ENCODE data around the gene TIMMDC1. TPM values are rescaled to one million over a fixed set of nuclear protein-coding genes. Genes with fewer than 3 reads are reported as not detected.

The TIMMDC1 gene
- total and polyA plus RNA-seq, 2 of the 4 experiments (the other 2 are of a cell fraction), result 52.5 to 56.6 TPM

DNA sequence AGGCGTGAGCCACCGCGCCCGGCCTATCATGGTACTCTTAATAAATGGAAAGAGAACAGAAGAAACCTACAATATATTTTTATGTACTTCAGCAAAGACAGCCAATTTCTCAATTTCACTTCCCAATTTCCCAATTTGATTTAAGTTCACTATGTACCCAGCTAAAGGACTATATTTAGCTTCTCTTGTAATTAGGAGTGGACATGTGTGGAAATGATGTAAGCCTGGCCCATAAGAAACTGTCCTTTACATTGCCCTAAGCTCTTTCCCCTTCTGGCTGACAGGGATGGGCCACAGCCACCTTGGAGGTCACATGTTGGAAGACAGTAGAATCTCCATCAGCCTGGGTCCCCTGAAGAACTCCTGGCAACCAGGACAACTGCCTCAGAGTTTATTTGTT is 41.1 kb upstream of the TIMMDC1 start:
- no TSS peak for BruUV-seq (replicated peaks)

More for the DNA sequence above, 41.1 kb upstream of the TIMMDC1 start:
- in situ Hi-C loops (cut with MboI; ENCODE audit: low sequenced_read_pairs) (no loop called here), intact Hi-C loops (cut with micrococcal nuclease) (no loop called here), dilution Hi-C loops (cut with HindIII; ENCODE audit: low sequenced_read_pairs, unreplicated experiment) (no loop called here)
- H3K27ac ChIP-seq (ENCODE audit: insufficient read depth, low read length), result no peak overlapping the region
- no peak overlapping the region for H2BK15ac ChIP-seq (ENCODE audit: low read depth, low read length)
- POLR2A ChIA-PET (ENCODE audit: unreplicated experiment), result no interaction called here
- H3K18ac ChIP-seq (ENCODE audit: low read depth, low read length), result no peak overlapping the region
- WGBS, 2 experiments (ENCODE audit: extremely low coverage in 2 of 2, insufficient read length in 1 of 2), result no CpG with 5 or more reads among the region's 4 CpGs
- no peak for DNase-seq
- no peaks in the 10 kb centered on the region for H3K27me3 ChIP-seq (ENCODE audit: control insufficient read depth, insufficient read depth, low read length)
- no peak overlapping the region for H4K91ac ChIP-seq (ENCODE audit: insufficient read depth, low read depth, low read length)
- no peak for ATAC-seq (ENCODE audit: low read depth)
- no peak overlapping the region for H2AK9ac ChIP-seq (replicated peaks; ENCODE audit: low read depth, low read length, poor library complexity)
- H3K79me1 ChIP-seq (ENCODE audit: low read depth in 1 of 2, low read length in 2 of 2), result peaks cover 36% of the 10 kb centered on the region in 2 experiments
- H3K4me3 ChIP-seq (ENCODE audit: insufficient read depth, low read depth, low read length), result no peak overlapping the region
- no peak overlapping the region for H2BK5ac ChIP-seq (ENCODE audit: low read depth, low read length, poor library complexity, severe bottlenecking)
- TF ChIP-seq RAD21 (IDR thresholded peaks at IDR 0.05; ENCODE audit: low read length) (no peak), MXI1 (IDR thresholded peaks at IDR 0.05; ENCODE audit: borderline replicate concordance, low read depth, low read length) (no peak), RCOR1 (IDR thresholded peaks at IDR 0.05; ENCODE audit: insufficient replicate concordance, low read length) (no peak), USF2 (IDR thresholded peaks at IDR 0.05; ENCODE audit: low read depth, low read length) (no peak), CHD1 (IDR thresholded peaks at IDR 0.05; ENCODE audit: low read depth, low read length) (no peak)
- TF ChIP-seq, protein P1, sequence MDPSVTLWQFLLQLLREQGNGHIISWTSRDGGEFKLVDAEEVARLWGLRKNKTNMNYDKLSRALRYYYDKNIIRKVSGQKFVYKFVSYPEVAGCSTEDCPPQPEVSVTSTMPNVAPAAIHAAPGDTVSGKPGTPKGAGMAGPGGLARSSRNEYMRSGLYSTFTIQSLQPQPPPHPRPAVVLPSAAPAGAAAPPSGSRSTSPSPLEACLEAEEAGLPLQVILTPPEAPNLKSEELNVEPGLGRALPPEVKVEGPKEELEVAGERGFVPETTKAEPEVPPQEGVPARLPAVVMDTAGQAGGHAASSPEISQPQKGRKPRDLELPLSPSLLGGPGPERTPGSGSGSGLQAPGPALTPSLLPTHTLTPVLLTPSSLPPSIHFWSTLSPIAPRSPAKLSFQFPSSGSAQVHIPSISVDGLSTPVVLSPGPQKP (IDR thresholded peaks at IDR 0.05; ENCODE audit: borderline replicate concordance, low read depth, low read length), result no peak
- H3K9ac ChIP-seq (ENCODE audit: low read depth, low read length), result no peak overlapping the region
- H3K9me1 ChIP-seq (ENCODE audit: insufficient read depth, low read length), result peaks cover 7% of the 10 kb centered on the region
- H3K4me1 ChIP-seq (ENCODE audit: control insufficient read depth, insufficient read depth, low read length), result peaks cover 3% of the 10 kb centered on the region
- H3K36me3 ChIP-seq (ENCODE audit: control insufficient read depth, insufficient read depth, low read length), result peaks cover 33% of the 10 kb centered on the region
- no peak overlapping the region for H2AFZ ChIP-seq (replicated peaks; ENCODE audit: low read length, poor library complexity)
- H3K56ac ChIP-seq (ENCODE audit: extremely low read depth, insufficient read depth, low read length), result no peak overlapping the region
- no peaks in the 10 kb centered on the region for H3K9me3 ChIP-seq (ENCODE audit: control insufficient read depth, insufficient read depth, low read length)
- H3K23ac ChIP-seq (ENCODE audit: low read depth, low read length), result no peak overlapping the region
- H2BK120ac ChIP-seq (ENCODE audit: low read depth, low read length), result no peak overlapping the region
- no peak overlapping the region for H3K14ac ChIP-seq (replicated peaks; ENCODE audit: low read depth, low read length)
- H3K4me2 ChIP-seq (ENCODE audit: low read depth, low read length), result no peak overlapping the region
- peaks cover 26% of the 10 kb centered on the region; the same call in 1 of the 2 replicates for H4K20me1 ChIP-seq (ENCODE audit: insufficient read depth, low read length)
- no peak overlapping the region for H4K5ac ChIP-seq (ENCODE audit: low read depth, low read length)
- no peak overlapping the region for H4K8ac ChIP-seq (ENCODE audit: low read depth in 2 of 2, low read length in 2 of 2)
- H3K4ac ChIP-seq (ENCODE audit: low read depth, low read length), result no peak overlapping the region
- no peak overlapping the region for H2BK20ac ChIP-seq (ENCODE audit: low read depth, low read length)
- H2AK5ac ChIP-seq (ENCODE audit: low read depth, low read length), result no peak overlapping the region
- CTCF ChIA-PET, result no interaction called here

Data from IMR-90 (cell line).